CD4-positive, alpha-beta T cell treated with Interleukin-6 for 4 hours (primary cell): ENCODE results near the gene CNPY1.

Source experiments
- DNase-seq: peaks from one replicate; pipeline ENCODE4 v3.0.0-alpha.2; 2020; ENCODE audit warnings: mixed read lengths

CNPY1 gene

DNA sequence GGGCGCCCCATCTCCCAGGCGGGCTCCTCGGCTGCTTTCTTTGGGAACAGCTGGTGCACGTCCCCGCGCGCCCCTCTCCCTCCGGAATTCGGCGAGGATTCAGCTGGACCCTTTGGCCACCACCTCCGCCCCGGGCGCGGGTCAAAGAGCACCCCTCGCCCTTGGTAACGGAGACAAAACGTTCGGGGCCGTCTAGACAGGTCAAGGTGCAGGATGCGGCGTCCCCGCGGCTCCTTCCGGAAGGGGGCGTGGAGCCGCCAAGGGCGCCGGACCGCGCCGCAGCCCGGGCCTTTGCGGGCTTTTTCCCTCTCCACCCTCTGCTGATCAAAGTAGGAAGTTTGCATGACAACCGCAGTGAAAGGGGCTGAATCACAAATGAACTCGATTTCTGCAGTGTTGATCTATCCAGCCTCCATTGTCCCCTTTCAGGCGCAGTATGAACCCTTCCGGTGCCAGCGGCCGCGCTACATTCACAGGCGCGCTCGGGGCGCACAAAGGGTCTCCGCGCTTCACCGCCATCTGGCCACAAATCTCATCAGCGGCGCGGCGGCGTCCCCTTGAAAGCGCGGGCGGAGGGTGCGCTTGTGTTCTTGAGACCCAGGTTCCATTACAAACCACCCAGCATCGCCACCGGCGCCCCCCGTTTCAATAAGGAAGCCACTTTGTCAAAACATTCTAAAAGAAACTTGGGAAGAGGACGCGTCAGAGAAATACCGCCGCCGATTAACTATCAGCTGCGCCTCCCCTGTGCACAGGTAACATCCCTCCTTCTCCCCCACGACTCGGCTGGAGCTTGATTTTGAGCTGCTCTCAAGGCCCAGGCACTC is 36.4 kb downstream of the CNPY1 start:
- DNase-seq: no peak

DNA sequence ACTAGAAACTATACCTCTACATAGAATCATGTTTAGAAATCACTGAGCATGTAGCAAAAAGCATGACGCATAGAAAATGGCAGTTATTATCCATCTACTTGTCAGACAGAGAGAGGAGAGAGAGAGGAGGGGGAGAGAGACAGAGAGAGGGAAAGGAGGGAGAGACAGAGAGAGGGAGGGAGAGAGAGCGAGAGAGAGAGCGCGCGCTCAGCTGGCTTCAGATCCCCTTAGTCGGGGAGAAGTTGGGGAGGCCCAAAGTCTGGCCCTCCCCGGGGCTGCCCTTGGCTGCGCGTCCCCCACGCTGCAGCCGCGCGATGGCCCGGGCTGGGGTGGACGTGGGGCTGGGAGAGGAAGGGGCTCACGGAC is 37.0 kb downstream of the CNPY1 start:
- DNase-seq: no peak

DNA sequence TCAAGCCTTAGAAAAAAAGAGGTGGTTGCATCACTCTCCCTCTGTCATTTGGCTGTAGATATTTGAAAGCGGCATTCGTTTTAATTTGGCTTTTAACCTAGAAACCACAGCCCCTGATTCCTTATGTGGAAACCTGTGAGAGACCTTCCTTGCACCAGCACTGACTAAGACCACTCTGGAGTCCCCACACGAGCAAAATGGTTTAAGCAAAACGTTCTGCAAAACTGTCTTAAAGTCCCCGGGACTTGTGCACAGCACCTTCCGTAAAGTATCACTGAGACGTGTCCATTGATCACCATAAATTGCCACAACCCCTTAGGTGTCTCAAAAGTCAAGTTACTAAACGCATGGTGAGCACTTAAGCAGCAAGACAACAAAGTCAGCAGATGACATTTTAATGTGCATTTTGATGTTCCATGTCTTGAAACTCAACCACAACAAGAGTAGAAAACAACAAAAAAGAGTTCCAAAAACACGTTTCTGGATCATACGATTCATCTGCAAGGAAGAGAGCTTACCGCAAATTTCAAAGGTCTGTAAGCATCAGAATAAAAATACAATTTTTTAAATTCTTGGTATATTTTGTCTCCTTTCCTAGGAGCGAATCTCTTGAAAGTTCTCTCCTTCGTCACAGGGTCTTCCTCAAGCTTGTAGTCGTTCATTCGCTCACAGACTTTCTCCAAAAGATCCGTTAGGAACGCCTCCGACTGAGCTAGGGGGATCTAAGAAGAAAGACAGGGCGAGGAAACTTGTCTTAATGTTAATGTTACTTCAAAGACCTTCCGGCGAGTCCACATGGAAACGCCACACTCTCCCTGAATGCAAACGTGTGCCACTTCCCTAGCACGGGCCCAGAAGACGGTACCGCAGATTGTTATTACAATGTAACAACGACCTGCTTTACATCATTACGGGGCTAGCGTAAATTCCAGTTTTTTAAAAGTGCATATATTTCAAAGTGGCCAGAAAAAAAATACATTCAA is 37.7 kb downstream of the CNPY1 start:
- DNase-seq: no peak

DNA sequence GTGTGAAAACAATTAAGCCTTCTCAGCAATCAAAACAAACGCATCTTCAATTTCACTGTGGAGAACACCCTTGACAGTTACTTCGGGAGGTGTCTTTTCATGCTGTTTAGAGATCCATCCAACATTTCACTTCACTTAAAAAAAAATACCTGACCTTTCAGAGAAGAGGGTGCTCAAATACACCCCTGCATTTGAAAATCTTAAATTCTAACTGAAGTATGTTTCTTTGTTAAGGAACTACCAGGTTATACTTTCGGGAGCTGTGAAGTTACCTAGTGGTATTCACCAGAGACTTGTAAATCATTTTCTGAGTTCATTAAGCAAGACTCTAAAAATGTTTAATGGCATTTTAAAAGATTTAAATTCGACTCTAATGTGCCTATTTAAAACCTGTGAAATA is 38.8 kb downstream of the CNPY1 start:
- no peak for DNase-seq

DNA sequence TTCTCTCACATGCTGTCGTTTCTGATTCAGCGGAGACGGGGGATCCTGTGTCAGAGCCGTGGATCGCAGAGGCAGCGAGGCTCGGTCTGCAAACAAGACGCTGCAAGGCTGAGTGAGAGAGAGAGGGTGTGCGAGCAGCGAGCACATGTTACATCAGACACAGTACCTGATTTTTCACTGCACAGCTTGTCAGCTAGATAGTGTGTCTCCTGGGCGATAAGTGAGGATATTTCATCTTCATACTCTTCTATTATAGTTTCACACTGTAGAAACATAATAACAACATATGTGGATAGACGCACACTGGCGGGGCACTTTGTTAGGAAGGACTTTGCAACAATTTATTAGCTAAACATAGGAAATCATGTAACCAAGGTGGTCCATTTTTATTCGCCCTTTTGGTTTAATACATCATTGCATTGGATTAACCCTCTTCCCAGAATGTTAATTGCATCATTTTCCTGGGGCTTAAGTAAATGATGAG is 39.5 kb downstream of the CNPY1 start:
- no peak for DNase-seq

DNA sequence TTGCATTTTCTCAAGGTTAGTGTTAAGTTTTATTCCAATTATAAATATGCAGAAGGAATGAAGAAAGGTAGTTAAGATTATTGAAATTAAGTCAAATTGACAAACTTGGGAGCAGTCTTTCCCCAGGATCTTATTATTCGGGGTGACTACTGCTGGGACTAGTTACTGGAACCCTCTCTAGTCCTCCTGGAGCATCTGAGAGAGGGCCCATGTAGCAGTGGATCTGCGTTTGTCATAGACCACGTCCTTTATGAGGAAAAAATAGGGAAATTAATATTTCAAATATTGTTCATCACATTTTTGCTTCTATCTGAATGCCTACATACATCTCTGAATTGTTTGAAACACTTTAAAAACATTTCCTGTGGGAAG is 41.0 kb downstream of the CNPY1 start:
- DNase-seq: no peak

DNA sequence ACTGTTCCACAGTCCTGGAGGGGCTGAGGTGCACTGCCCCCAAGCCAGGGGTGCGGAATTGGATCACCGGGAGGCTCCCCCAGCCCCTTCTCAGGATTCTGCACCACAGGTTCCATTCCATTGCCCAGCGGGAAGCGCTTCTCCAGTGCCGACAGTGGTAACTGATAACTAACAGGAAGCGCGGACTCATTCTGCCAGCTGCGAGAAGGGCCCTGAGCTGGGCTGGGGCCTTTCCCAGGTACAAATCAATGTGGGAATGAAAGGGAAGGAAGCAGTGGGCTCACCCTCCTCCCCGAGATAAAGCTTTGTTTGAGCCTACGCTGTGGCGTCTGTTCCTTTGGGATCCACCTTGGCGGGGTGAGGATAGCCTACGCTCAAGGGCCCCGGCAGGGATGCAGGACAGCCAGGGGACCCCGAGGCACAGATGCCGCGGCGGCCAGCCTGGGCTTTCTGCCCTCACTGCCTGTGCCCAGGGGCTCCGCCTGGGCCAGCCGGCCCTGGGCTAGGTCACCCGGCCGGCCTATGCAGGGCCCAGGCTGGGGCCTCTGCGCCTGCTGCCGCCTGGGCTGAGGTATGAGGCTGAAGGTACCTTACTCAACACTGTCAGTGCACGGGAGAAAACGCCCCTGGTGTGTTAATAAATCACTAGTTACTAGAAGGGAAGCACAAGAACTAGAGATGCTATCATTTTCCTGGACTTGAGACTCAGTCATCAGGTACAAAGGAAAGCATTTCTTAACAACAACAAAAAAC is 49.0 kb downstream of the CNPY1 start:
- no peak for DNase-seq

DNA sequence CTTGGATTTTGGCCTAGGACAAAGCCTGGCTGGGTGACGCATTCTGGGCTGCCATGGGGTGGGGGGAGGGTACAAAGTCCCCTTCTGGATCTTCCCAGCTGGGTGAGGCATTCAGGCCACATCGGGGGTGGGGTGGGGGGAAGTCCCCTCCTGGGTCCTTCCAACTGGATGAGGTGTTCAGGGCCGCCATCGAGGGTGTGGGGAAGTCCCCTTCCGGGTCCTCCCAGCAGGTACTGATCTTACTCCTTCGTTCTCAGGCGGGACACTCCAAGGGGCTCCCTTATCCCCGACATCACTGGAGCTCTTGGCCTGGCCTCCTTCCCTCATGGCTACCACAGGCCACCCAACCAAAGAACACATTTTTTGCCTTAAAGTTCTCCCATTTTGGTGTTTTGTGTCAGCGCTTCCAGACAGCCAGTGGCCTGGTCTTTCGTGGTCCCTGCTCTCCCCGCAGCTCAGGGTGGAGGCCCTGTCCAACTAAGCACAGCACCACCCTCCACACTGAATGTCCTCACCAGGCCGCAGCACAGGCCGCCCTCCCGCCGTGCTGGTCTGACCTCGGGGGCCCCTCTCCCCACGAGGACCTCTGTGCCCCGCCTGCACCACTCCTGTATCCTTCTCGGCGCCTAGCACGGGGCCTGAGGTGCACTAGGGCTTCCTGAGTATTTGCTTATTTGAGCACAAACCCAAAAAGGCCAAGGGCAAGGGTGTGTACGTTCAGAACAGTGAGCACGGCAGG is 49.9 kb downstream of the CNPY1 start:
- no peak for DNase-seq

DNA sequence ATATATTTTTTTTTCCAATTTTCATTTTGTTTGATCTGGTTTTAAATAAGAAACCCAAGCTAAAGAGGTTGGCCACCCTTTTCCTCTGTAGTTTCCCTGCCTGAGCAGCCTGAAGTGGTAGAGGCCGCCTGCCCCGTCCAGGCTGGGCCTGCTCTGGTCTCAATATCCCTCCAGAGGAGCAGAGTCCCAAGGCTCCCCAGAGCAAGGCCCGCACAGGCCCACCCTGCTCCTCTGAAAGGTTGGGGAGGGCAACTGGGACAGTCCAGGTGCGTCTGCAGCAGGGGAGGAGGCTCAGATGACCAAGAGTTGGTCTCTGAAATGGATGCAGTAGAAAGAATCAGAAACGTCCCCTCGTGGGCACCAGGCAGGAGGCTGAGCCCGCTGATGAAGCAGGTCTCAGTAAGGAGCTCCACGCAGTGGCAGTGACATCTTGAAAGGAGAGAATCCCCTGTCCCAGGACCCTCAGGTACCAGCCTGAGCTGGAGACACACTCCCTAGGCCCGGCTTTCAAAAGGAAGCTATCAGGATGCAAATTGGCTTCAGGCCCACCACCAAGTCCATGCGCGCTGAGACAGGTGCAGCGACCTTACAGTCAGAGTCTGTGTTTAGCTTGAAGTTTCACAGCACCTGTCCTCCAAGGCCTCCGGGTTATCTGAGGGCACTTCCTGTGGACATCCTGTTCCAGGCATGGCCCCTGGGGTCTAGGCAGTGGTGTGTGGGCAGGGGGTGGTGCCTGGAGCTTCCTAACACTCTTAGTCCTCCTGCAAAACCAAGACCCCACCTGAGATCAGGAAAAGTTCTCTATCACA is 50.7 kb downstream of the CNPY1 start:
- DNase-seq: no peak

DNA sequence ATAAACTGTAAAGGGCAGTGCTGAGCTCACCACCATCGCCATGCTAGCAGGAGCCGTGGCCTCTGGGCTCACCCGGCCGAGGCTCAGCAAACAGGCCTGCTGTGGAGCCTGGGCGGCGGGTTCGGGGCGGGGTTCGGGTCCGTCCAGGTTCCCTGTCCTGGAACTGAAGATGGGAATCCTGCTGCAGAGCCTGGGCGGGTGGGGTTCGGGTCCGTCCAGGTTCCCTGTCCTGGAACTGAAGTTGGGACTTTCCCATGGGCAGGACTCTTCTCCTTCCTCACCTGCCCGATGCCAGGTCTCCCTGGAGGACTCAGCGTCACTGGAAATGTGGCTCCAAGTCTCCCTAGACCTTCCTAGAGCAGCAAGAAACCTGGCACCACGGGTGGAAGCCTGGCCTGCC is 51.8 kb downstream of the CNPY1 start:
- DNase-seq: no peak

DNA sequence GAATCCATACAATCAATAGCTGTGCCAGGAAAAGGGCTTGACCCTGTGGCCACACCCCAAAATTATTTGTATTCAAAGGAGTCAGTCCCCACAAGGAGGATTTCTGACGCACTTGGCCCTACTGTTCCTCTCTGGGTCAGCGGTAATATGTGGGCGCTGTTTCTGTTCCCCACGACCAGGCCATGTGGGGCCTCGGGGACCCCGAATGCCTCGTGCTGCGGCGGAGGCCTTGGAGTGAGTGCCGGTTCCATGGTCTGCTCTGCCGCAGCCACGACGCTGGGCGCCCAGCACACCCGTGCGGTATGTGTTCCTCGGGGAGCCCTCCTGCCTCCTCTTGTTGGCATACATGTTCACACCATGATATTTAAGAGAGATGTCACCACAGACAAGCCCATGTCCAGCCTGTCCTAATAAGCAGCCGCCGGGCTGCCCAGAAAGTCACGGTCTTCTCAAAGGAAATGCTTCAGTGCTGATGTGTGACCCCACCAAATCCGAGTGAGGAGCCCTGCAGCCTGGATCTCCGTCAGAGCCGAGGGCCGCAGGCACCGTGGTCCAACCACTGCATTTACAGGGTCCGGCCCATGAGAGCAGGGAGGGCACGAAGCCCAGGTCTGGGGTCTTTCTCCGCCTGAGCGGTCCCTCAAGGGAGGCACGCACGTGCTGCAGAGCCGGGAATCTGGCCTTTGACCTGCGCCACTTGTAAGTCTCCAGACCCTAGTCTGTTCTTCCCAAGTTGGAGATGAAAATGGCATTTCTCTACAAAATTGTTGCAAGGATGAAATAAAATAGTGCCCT is 52.4 kb downstream of the CNPY1 start:
- DNase-seq: no peak

DNA sequence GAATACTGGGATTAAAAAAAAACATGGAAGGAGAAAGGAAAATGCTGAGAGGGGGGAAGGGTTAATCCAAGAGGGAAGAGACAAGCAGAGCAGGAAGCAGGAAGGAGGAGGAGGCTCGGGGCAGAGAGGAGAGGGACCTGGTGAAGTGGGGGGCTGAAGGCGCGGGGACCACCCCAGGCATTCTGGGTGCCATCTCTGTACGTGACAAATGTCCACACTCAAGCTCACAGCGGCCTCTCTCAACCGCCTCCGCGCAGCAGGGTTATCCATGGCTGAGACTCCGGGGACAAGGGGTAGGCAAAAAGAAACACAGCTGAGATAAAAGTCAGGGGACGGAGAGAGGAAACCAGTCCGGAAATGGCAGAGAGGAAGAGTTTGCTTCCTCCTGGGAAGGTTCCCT is 54.5 kb downstream of the CNPY1 start:
- no peak for DNase-seq

DNA sequence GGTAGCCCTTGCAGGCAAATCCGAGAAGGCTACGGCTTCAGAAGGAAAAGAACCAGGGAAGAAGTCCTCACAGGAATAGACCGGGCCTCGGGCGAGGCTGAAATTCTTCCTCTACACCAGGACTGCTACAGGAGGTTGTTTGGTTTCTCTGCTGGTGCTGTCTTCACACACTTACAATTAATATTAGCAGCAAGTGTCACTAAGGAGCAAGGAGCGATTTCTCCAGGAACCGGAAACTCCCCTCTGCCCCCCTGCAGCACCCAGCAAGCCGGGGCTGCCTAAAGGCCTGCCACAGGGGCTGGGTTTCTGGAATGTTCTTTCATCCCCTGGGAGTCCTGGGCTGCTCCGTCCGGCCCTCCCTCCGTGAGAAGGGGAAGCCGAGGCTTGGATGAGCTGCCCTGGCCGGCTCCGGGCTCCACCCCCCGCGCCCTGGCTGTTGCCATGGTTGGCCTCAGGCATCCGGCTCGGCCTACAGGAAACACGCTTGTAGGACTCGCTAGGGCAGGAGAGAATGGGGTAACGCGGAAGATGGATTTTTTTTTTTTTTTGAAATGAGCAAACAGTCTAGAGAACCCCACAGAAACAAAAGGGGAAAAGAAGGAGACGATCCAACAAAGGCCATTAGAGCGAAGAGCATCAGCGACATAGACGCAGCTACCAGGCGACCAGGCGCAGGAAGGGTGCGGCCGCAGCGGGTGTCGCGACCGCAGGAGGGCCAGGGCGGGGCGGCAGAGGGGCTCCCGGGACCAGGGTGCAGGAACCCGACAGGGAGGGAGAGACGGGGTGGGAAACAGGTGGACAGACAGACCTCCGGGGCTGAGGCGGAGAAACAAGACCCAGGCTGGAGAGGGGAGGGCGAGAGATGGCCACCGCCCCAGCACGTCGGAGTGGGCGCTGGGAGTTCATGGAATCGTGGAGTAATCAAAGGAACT is 55.4 kb downstream of the CNPY1 start:
- DNase-seq: peak; percentile 43

DNA sequence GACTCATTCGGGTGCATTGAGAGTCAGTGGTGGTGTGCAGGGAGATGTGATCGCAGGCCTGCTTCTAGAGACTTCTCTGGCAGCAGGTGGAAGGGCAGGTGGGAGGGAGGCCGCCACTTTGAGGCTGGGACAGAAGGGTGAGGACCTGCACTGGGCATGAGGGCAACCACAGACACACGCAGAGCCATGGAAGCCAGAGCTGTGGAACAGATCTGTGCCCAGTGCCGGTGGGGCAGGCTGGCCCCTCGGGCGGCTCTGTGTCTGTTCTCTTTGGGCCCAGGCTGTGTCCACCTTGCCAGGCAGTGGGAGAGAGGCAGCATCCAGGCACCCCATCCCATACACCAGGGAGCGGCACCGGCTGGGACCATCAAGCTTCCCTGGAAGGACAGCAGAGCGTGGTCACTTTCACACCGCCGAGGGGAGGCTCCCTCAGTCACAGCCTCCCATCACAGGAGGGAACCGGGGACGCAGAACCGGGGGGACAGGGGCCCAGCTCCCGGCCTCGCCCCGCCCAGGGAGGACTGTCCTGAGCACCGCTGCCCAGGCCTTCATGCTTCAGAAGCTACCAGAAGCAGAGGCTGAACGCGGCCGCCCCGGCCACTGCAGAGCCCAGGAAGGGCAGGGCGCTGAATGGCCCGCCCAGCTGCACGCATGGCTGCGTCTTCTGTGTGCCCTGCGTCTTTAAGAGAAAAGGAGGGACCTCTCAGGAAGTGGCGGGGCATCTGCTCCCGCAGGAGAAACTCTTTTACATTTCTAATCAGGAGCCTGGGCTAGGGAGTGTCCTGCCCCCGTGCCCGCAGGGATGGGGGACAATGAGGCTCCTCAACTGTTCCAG is 56.3 kb downstream of the CNPY1 start:
- DNase-seq: no peak

DNA sequence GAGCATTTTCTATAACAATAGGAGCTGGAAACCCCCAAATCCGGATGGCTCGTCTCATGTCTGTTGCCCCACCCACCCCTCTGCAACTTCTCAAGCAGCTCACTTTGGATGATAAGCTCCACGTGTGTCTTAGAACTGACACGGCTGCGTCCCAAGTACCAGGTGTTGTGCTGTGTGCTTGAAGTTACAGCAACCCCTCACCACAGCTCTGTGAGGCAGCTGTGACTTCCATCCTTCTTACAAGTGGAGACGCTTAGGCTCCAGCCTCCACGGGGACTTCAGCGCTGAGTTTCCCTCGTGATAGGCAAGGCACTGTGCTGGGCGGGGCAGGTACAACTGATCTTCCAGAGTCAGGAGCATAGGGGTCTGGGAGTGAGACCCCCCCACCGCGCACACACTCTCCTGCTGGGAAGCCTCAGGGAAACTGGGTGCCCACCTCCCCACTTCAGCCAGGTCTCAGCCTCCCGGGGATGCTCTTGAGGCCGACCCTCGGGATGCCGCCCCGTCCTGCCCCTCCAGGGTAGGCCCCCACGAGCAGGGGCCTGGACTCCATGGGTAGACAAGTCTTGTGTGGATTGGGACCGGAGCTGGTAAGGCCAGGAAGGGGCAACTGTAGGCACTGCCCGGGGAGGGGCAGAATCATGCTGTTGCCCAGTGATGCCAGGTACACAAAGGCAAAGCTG is 57.1 kb downstream of the CNPY1 start:
- no peak for DNase-seq

DNA sequence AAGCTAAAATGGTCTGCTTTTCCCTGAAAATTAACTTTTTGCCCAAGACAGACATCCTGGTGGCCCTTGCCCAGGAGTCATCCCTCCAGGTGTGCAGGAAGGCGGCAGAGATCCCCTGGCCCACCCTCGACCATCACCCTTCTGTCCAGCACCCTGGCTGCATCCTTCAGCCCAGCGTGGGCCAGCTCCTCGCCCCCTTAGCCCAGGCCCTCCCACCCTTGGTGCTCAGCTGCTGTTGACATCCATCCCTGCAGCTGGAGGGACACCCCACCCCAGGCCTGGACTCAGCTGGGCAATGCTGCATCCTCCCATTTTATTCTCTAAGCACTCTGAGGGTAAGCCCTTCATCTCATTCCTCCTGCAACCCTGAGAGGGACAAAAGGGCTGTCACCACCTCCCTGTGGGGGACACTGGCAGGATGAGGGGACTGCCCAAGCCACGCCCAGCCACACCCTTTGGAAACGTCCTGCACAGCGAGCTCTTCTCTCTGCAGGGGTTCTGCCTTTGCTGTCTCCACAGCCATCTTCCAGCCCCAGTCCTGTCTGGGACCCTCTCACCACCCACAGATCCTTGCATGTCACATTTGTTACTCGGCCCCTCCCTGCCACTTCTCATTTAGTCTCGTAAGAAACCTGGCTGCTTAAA is 57.8 kb downstream of the CNPY1 start:
- DNase-seq: no peak
